GM12801 (cell line): ENCODE data around the gene RXRG.

Experiments
- CTCF ChIP-seq: IDR thresholded peaks from one replicate; pipeline ENCODE4 v1.5.1; 2011; ENCODE audit warnings: control low read depth; ENCODE audit not compliant: insufficient read length; ENCODE audit errors: extremely low read depth

RXRG gene

GRCh38 chr1:165483412-165483811 lies 38.5 kb upstream of the RXRG start:
- no peak for TF ChIP-seq CTCF

- no peak for TF ChIP-seq CTCF
Measured at GRCh38 chr1:165481820-165482532, 37.0 kb upstream of the RXRG start.

GRCh38 chr1:165476776-165477175 lies 31.9 kb upstream of the RXRG start:
- TF ChIP-seq CTCF = no peak

GRCh38 chr1:165474196-165474595 lies 29.3 kb upstream of the RXRG start:
- TF ChIP-seq CTCF = no peak

- TF ChIP-seq CTCF = no peak
Measured at GRCh38 chr1:165473081-165473480, 28.2 kb upstream of the RXRG start.

GRCh38 chr1:165468726-165469249 lies 23.9 kb upstream of the RXRG start:
- no peak for TF ChIP-seq CTCF

- no peak for TF ChIP-seq CTCF
Measured at GRCh38 chr1:165468253-165468652, 23.3 kb upstream of the RXRG start.

GRCh38 chr1:165467706-165468105 lies 22.8 kb upstream of the RXRG start:
- TF ChIP-seq CTCF = no peak
